ENCODE results near the gene UBE3C.
"Not testable (repeated sequence)": the region's sequence is repeated elsewhere in the genome, so short reads cannot be mapped to it uniquely, and the experiment has no call there.

Gene UBE3C

GRCh38 chr7:157271991-157272324, 133.2 kb downstream of the UBE3C start:
- peak; percentile 76 for DNase-seq (ENCODE audit: low read depth)

GRCh38 chr7:157272351-157273207, 133.9 kb downstream of the UBE3C start:
- DNase-seq (ENCODE audit: low read depth), result no peak

GRCh38 chr7:157273208-157274093, 134.7 kb downstream of the UBE3C start:
- peak; percentile 73 for DNase-seq (ENCODE audit: low read depth)

DNA sequence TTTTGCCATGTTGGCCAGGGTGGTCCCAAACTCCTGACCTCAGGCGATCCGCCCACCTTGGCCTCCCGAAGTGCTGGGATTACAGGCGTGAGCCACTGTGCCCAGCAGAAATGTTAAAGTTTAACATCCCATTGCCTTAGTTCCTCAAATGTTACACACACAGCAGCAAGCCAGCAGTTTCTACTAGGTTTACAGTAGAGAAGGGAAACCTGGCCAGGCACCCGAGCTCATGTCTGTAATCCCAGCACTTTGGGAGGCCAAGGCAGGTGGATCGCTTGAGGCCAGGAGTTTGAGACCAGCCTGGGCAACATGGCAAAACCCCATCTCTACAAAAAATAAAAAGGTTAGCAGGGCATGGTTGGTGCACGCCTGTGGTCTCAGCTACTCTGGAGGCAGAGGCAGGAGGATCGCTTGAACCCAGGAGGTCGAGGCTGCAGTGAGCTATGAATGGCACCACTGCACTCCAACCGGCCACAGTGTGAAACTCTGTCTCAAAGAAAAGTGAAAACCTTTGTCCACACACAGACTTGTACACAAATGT, 135.4 kb downstream of the UBE3C start:
- not testable (repeated sequence) for DNase-seq (ENCODE audit: low read depth)

GRCh38 chr7:157274991-157275427, 136.3 kb downstream of the UBE3C start:
- no peak for DNase-seq (ENCODE audit: low read depth)

GRCh38 chr7:157276091-157276561, 137.4 kb downstream of the UBE3C start:
- DNase-seq (ENCODE audit: low read depth), result no peak

DNA sequence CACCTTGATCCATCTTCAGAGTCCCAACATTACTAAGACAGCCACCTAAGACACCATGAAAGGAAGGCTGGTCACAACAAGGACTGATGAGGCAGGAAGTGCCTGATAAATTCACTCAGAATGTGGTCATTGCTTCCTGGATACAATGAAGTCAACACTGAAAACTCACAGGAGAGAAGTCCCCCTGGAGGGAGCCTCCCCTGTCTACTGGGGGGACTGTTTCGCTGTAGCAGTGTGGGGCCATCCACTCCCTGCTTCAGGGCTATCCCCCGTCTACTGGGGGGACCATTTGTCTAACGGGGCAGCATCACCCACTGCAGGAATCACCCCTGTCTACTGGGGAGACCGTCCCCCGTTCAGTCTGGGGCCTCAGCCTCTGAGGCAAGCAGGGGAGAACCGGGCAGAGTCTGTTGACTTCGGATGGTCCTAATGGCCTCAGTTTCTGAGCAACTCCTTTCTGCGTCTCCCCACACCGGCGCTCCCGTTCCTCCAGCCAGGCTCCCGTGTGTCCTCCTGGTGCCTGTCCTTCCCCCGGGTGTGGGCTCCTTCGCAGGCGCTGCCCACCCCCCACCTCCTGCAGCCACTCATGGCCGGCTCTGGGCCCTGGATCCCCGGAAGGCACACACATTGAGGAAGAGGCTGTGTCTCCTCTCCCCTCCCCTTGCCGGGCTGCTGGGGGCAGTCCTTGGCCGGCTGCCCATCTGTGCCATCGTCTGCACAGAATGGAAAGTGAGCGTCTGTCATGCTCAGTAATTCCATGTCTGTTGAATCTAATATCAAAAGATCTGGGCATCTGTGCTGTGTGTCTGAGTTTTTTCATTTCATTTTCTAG, 138.2 kb downstream of the UBE3C start:
- DNase-seq (ENCODE audit: low read depth), result peak; percentile 71

DNA sequence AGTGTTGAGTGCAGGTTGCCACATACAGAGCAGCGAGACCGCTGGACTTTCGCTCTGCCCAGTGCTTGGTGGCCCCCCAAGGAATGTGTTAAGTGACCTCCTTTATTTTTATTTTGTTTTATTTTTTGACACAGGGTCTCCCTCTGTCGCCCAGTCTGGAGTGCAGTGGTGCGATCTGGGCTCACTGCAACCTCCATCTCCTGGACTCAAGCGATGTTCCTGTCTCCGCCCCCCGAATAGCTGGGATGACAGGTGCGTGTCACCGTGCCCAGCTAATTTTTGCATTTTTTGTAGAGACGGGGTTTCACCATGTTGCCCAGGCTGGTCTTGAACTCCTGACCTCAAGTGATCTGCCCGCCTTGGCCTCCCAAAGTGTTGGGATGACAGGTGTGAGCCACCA, 138.8 kb downstream of the UBE3C start:
- not testable (repeated sequence) for DNase-seq (ENCODE audit: low read depth)

- no peak for DNase-seq (ENCODE audit: low read depth)
These were observed 139.6 kb downstream of the UBE3C start for GRCh38 chr7:157278167-157278790.

- DNase-seq (ENCODE audit: low read depth), result no peak
These were observed 140.3 kb downstream of the UBE3C start for GRCh38 chr7:157278791-157279724.

- no peak for DNase-seq (ENCODE audit: low read depth)
These were observed 141.1 kb downstream of the UBE3C start for GRCh38 chr7:157279741-157280215.

DNA sequence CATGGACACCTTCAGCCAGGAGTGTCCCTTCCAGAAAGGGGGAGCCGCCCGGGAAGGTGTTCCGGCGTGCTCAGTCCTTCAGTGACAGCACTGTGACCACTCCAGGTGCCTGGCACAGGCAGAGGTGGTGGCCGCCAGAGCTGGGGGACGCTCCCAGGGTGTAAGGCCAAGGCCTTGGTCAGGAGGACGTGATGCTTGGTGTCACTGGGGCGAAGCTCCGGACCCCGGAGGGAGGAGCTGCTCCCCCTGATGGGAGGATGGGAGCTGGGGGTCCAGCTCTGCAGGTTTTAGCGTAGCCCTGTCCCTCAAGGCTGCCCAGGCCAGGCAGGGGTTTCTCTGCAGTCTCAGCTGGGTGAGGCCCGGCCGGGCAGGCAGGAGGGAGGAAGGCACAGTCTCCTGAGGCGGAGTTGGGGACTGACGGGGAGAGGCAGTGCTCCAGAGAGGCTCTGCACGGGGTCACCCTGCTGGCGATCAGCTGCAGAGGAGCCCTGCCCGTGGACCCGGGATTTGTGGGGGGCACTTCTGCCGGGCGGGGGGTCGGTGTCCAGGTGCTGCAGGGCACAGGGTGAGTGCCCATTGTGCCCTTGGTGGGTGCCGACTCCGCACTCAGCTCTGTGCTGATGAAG, 141.6 kb downstream of the UBE3C start:
- no peak for DNase-seq (ENCODE audit: low read depth)

DNA sequence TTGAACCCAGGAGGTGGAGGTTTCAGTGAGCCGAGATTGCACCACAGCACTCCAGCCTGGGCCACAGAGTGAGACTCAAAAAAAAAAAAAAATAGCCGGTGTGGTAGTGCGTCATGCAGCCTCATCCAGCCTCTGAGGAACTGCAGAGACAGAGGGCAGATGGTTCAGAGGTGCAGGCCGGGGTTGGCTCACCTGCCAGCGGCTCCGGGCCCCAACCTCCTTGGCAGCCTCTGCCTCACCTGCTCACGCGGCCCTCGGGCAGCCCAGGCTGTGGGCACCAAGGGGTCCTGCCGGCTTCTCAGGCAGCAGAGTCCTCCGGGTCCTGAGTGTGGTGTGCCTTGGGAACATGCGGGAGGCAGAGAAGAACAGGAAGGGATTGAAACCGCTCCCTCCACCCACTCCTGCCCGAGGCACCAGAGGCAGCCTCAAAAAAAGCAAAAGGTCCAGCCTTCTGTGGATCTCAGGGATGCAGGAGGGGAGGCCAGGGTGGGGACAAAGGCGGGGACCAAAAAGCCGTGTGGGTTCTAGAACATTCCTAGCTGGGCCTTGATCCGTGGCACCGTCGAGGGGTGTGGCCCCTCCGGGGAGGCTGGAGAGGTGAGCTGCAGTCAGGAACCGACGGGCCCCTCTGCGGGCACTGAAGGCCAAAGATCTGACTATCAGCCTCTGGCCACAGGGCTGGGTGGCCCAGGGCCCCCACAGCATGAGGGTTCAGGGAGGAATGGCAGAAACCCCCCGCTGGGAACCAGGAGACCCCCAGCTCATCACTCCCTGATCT, 142.7 kb downstream of the UBE3C start:
- DNase-seq (ENCODE audit: low read depth), result no peak

- no peak for DNase-seq (ENCODE audit: low read depth)
These were observed 143.5 kb downstream of the UBE3C start for GRCh38 chr7:157282141-157282801.

DNA sequence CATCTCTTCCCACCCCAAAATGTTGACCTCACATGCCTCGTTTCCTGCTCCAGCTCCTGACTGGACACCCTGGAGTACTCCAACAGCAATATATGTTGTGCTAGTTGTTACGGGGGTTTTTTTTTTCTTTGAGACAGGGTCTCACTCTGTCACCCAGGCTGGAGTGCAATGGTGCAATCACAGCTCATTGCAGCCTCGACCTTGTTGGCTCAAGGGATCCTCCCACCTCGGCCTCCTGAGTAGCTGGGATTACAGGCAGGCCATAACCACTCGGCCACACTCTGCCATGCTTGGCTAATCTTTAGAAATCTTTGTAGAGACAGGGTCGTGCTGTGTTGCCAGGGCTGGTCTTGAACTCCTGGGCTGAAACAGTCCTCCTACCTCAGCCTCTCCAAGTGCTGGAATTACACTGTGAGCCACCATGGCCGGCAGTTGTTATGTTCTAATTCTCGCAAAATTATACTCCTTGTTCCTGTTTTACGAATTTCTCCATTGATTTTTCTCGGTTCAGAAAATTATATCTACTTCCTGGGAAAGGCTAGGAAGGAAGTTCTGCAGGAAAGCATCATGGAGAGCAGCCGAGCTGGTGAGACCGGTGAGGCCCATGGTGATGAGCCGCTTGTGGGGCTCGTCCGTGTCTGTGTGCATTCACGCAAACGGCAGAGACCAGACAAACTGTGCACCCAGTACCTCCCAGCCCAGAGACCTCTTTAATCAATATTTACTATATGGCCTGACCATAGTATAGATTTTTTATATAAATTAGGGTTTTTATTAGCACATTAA, 145.7 kb downstream of the UBE3C start:
- no peak for DNase-seq (ENCODE audit: low read depth)

DNA sequence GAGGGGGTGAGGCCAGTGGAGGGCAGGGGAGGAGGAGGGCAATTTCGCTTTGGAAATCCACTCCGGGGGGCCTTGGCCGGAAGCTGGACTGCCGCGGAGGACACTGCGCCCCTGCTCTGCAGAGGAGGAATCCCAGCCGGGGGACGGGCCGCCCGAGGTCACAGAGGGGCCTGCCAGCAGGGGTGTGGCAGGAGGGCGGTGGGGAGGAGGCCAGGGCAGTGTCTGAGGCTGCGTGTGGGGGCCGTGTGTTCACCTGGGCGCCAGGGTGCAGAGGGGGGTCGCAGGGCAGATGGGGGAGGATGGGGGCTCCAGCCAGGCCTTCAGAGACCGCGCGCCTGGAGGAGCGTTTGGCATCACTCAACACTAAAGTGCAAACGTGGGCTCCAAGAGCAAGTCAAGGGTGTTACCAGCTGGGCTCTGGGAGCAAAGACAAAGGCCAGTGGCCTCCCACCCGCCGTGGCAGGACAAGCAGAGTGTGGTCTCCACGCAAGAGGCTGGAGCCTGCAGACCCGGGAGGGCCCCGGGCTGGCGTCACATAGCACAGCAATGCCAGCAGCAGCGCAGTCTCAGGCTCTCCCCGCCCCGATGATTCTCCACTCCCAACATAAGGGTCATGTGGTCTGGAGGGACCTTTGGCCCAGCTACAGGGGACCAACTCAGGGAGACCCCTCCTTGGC, 152.8 kb downstream of the UBE3C start:
- no peak for DNase-seq (ENCODE audit: low read depth)

DNA sequence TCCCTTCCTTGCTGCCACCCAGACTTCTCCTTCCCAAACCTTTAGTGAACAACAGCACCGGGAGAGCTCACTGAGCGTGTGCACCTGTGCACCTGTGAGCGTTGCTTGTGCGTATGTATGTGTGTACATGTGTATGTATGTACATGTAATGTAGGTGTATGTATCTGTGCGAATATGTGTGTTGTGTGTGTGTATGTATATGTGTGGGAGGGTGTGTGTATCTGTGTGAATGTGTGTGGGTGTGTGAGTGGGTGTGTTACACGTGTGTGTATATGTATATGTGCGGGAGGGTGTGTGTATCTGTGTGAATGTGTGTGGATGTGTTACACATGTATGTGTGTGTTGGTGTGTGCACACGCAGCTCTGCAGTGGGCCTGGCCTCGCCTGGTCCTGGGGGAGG, 153.5 kb downstream of the UBE3C start:
- no peak for DNase-seq (ENCODE audit: low read depth)

Data from ELR (cell line).